ENCODE data around the gene STAG3. TPM values are rescaled to one million over a fixed set of nuclear protein-coding genes. Genes with fewer than 3 reads are reported as not detected.

The STAG3 gene
- total RNA-seq, 1 experiment from 2014 or later: 3.1 TPM

DNA sequence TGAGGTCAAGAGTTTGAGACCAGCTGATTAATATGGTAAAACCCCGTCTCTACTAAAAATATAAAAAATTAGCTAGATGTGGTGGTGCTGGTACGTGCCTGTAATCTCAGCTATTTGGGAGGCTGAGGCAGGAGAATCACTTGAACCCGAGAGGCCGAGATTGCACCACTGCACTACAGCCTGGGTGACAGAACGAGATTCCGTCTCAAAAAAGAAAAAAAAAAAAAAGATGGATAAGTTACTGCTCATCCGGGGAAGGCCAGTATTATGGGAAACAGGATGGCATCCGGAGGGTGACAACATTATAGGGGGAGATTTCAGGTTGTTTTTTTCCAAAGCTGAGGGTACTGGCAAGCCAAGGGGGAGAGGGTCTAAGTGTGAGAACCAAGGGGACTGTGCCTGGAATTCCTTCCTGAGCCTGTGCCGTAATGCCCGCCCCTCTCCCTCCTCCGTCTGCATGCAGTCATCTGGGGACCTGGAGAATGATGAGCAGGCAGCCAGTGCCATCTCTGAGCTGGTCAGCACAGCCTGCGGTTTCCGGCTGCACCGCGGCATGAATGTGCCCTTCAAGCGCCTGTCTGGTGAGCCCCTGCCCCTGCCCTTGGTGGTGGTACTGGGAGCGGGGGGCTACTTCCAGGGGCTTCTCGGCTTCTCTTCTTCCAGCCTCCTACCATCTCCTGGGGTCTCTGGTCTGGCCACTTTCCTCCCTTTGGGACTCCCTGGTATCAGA, 24.6 kb upstream of the STAG3 start:
- no CpG with 5 or more reads among the region's 18 CpGs for WGBS (ENCODE audit: extremely low coverage, insufficient read length, low lambda C conversion rate)
- peaks cover 25 to 36% of the 10 kb centered on the region in 2 experiments for H3K4me1 Mint-ChIP-seq
- H3K27ac ChIP-seq (ENCODE audit: insufficient read length, low read depth, low read length): no peak overlapping the region

More for the DNA sequence above, 24.6 kb upstream of the STAG3 start:
- H2BK120ac ChIP-seq (ENCODE audit: low read depth, low read length, poor library complexity, severe bottlenecking): no peak overlapping the region
- no peak overlapping the region for H4K5ac ChIP-seq (ENCODE audit: insufficient read length, low read depth, low read length)
- H3K4me1 ChIP-seq (ENCODE audit: insufficient read depth, low read length): no peaks in the 10 kb centered on the region; the same call in 1 of the 2 replicates
- H2AK5ac ChIP-seq (ENCODE audit: insufficient read length, low read length): no peak overlapping the region
- no peak for DNase-seq
- H3K4me2 ChIP-seq (ENCODE audit: insufficient read depth, insufficient read length, low read length): no peak overlapping the region
- no peak overlapping the region for H3K4ac ChIP-seq (ENCODE audit: low read depth, low read length)
- H3K9ac ChIP-seq (ENCODE audit: extremely low read depth, insufficient read length, low read length): no peak overlapping the region
- Mint-ChIP-seq H3K4me3 (peak overlapping the region in 1 of 2 experiments; percentile 35; a peak in 1 of 5 replicates), H3K36me3 (ENCODE audit: insufficient read depth in 1 of 3, low read depth in 3 of 3) (peaks cover 26 to 66% (median 63%) of the 10 kb centered on the region in 3 experiments), H3K9me3 (no peaks in the 10 kb centered on the region), H3K27ac (peak overlapping the region in 1 of 3 experiments; percentile 85; a peak in 2 of 7 replicates), H3K27me3 (ENCODE audit: low read depth) (no peaks in the 10 kb centered on the region; the same call in 1 of the 2 replicates)
- H3K79me1 ChIP-seq (ENCODE audit: insufficient read depth, low read depth, low read length, poor library complexity, severe bottlenecking): peaks cover 2% of the 10 kb centered on the region
- no peak overlapping the region for H2BK15ac ChIP-seq (ENCODE audit: low read depth, low read length)
- no peak overlapping the region for H3K23ac ChIP-seq (ENCODE audit: insufficient read length, low read depth, low read length)
- no peak overlapping the region for H2BK12ac ChIP-seq (ENCODE audit: insufficient read length, low read depth, low read length)
- no peak overlapping the region for H3K56ac ChIP-seq (ENCODE audit: insufficient read length, low read depth, low read length)
- no peak overlapping the region for H3T11ph ChIP-seq (ENCODE audit: low read length)
- TF ChIP-seq, protein P1, sequence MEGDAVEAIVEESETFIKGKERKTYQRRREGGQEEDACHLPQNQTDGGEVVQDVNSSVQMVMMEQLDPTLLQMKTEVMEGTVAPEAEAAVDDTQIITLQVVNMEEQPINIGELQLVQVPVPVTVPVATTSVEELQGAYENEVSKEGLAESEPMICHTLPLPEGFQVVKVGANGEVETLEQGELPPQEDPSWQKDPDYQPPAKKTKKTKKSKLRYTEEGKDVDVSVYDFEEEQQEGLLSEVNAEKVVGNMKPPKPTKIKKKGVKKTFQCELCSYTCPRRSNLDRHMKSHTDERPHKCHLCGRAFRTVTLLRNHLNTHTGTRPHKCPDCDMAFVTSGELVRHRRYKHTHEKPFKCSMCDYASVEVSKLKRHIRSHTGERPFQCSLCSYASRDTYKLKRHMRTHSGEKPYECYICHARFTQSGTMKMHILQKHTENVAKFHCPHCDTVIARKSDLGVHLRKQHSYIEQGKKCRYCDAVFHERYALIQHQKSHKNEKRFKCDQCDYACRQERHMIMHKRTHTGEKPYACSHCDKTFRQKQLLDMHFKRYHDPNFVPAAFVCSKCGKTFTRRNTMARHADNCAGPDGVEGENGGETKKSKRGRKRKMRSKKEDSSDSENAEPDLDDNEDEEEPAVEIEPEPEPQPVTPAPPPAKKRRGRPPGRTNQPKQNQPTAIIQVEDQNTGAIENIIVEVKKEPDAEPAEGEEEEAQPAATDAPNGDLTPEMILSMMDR (conservative IDR thresholded peaks at IDR 0.05): no peak
- H3K79me2 ChIP-seq (ENCODE audit: insufficient read depth, low read length): no peaks in the 10 kb centered on the region
- H3K14ac ChIP-seq (ENCODE audit: insufficient read depth, low read length): no peak overlapping the region
- no peak overlapping the region for H2BK20ac ChIP-seq (ENCODE audit: low read depth, low read length, poor library complexity, severe bottlenecking)
- H3K18ac ChIP-seq (ENCODE audit: insufficient read length, low read depth, low read length): no peak overlapping the region
- no peaks in the 10 kb centered on the region for H3K9me3 ChIP-seq (ENCODE audit: control insufficient read depth, low read depth, low read length)
- peaks cover 12% of the 10 kb centered on the region for H3K23me2 ChIP-seq (ENCODE audit: insufficient read length, low read depth, low read length, poor library complexity, severe bottlenecking)
- H2BK5ac ChIP-seq (ENCODE audit: insufficient read length, low read length): no peak overlapping the region
- H4K91ac ChIP-seq (ENCODE audit: insufficient read length, low read depth, low read length): no peak overlapping the region
- H3K27me3 ChIP-seq (ENCODE audit: insufficient read depth, low read length): no peaks in the 10 kb centered on the region
- no peak overlapping the region for H2AFZ ChIP-seq (ENCODE audit: low read length)
- H4K20me1 ChIP-seq (ENCODE audit: control insufficient read depth, insufficient read depth, insufficient read length): peaks cover 2% of the 10 kb centered on the region
- H4K8ac ChIP-seq (replicated peaks; ENCODE audit: insufficient read length, low read depth, low read length): no peak overlapping the region

Data from H9 (cell line).